Measurements from ENCODE around the gene EWSR1.

EWSR1 gene

DNA sequence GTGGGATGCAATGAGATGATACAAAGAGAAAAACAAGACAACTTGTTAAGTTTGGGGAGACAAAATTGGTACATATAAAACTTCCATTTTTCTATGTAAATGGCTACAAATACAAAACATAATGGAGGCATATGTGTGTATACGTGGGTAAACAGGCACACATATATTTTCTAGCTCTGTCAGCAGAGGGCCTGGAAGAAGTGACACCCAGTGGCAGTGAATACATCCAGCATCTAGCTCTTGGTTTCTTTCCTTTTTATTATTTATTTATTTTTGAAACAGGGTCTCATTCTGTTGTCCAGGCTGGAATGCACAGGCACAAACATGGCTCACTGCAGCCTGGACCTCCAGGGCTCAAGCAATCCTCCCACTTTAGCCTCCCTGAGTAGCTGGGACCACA, 52.5 kb downstream of the EWSR1 start:
- no peak for DNase-seq (ENCODE audit: low read depth)

DNA sequence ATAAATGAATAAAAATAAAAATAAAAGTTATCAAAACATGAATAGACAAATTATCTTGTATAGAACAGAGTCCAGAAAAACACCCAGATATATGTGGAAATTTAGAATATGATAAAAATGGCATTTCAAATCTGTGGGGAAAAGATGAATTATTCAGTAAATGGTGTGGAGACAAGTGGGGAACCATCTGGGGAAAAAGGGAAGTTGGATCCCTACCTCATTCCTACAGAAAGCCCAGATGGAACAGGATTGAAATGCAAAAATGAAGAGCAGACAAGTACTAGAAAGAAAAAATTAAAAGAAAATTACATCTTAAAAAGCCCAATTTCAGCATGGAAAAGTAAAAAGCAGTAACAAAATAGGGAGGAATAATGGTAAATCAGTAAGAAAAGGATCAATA, 55.6 kb downstream of the EWSR1 start:
- no peak for DNase-seq (ENCODE audit: low read depth)

DNA sequence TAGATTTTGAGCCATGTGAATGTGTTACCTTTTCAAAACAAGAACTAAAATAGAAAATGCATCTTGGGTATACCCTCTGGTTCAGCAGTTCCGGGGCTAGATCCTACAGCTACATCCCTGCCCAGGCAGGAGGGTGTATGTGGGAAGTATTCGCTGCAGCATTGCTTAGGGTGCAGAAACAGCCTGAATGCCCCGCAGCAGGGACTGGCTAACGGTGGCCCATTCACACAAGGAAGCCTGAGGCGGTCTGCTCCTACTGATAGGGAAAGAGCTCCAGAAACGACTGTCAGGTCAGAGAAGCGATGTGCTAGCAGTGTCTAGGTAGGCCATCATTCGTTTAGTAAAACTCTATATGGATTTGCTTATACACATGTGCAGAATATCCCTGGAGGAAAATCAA, 57.3 kb downstream of the EWSR1 start:
- no peak for DNase-seq (ENCODE audit: low read depth)

DNA sequence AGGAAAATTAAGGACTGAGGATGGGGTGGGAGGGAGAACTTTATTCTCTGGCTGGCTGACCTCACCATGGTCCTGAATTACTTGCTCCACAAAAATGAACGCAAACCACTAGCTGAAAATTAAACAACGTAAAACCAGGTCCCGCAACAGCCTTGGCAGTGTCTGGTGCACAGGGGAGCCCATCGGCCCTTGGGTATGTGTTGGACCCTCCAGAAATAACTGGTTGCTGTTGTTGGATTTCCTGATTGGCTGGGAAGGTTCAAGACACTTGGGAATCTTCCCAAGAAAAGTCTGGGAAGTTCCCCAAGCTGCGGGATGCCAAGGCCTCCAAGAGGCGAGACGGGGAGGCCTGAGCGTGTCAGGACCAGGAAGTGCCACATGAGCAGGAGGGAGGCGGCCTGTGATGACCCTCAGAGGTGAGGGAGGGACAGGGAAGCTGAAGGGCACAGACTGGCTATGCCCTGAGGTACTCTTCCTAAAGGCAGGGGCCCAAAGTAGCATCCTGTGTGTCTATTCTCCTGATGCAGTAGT, 57.8 kb downstream of the EWSR1 start:
- no peak for DNase-seq (ENCODE audit: low read depth)

DNA sequence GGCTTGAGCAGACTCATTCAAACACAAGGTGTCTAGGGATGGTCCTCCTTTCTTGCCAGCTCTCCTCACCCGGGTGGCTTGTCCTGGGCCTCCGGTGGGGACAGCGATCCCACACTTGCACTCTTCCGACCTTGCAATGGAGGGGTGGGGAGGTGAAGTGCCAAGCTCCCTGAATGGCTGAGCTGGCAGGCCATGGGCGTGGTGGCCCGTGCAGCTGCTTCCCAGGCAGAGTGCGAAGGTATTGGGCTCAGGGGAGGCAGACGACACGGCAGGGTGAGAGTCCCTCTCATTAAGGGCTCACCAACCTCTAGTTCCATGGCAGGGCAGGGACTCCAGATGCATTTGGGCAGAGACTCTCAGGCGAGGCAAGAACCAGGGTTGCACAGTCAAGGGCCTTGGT, 58.4 kb downstream of the EWSR1 start:
- no peak for DNase-seq (ENCODE audit: low read depth)

DNA sequence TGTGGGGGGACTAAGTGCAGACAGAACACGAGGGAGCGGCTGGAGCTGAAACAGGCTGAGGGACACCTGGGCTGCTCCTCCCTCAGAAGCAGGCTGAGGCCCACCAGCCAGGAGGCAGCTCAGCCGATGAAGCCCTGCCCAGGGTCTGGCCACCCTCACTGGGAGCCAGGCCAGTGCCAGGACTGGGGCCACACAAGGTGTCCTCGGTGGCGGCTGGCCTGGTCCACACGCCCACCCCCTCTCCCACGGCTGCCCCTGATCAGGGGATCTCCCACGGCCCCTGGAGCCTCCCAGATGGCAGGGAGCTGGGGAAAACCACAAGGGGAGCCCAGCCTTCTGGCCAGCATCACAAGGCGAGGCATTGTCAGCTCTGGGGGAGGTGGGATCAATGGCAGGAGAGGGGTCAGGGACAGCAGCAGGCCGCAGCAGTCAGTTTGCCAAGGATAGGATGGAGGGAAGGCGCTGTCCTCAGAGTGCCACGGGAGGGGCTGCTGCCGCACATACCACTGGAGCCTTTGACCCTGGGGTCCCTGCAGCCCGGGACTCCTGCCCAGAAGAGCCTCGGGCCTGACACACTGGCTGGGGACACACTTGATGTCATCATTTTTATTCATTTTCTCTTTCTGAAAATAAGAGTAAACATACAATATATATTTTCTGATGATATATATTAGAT, 59.2 kb downstream of the EWSR1 start:
- DNase-seq (ENCODE audit: low read depth), result no peak

DNA sequence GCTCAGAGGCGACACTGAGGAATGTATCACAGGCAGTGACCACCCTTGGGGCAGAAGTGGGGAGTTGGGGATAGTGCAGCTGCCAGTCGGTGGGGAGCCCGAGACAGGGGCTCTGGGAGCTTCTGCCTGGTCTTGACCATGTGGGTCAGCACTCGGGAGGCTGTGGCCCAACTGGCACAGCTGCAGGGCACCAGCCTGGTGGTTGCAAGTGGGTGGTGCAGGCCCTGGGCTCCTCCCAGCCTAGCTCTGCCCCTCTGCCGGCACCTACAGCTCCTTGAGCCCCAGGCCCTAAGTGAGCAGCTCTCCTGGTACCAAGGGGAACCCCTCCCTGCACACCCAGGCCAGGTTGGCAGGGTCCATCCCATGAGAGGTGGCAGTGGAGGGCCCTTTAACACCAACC, 60.0 kb downstream of the EWSR1 start:
- DNase-seq (ENCODE audit: low read depth), result no peak

DNA sequence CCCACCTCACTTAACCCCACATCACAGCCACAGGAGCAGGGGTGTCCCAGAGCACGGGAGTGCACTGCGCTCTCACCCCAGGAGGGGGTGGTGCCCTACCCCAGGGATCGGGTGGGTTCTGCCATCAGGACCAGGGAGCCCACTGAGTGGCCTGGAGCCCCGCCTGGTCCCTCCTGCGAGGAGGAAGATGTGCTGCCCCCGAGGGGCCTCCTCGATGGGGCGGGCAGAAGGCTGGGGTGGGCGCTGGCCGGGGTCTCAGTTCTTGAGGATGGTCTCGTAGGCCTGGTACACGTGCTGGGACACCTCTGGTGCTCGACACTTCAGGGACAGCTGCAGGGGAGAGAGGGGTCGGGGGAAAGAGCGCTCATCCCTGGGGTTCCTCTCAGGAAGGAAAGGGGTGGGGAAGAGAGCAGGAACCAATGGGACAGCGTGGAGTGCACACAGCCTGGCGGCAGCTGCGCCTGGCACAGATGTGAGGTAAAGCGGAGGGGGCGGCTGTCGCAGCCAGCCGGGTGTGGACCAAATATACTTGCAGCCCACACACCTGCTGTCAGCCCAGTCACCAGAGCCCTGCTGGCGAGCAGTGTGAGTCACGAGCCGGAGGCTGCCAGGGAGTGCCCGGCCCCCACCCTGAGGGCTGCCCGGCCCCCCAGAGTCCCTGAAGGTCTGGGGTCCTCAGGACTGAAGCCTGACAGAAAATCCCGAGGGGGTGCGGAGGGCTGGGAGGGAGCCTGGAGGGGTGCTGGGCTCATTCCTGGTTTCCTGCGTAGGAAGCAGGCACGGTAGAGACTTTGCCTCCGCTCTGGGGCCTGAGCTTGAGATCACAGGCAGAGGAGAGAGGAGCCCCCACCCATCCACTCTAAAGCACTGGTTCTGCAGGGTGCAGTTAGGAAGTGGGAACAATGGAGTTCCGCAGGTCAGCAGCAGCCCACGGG, 60.8 kb downstream of the EWSR1 start:
- no peak for DNase-seq (ENCODE audit: low read depth)

DNA sequence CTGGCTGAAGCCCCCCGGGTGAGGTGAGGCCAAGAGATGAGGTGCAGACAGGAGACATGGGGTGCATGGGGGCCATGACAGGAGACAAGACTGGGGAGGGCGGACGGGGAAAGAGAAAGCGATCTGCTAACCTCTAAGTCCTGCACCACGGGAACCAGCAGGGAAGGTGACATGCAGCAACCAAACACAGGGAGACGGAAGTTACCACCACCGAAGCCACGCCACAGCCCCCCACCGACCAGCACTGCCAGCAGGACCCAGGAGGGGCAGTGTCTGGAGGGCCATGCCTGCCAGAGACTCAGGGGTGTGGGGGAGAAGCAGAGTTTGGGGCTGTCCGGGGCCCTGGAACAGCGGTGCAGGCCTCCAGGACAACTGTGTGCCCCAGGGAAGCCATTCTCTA, 61.5 kb downstream of the EWSR1 start:
- DNase-seq (ENCODE audit: low read depth), result no peak

DNA sequence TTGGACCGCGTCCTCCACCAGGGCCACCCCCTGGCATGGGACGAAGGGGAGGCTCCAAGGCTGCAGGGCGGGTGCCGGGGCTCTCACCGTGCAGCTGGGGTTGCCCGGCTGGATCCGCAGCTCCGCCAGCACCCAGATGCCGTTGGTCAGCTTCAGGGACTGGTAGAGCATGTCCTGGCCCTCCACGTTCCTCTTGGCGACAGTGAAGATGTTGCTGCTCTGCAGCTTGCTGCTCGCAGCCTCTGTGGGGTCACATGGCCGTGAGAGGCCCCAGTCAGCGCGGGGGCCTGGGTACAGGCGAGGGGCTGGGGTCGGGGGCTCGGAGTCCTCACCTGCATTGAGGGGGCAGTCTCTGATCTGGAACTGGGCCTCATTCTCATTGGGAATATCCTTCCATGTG, 62.2 kb downstream of the EWSR1 start:
- no peak for DNase-seq (ENCODE audit: low read depth)

DNA sequence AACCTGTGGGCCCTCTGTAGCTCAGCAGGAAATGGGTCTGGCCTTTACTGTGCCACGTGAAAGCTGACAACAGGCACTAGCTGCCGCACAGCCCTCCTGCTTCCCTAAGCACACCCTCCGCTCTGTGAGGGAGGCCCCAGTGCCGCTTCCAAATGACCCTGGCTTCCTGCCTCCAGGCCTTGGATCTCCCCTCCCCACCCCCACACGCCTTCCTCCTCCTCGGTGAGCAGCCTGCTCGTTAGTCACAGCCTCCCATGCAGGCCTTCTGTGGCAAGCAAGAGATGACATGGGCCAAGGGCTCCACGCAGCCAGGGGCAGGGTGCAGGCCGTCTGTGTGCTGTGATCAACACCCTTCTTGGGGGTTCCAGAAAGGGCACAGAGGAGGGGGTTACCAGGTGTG, 62.7 kb downstream of the EWSR1 start:
- DNase-seq (ENCODE audit: low read depth), result no peak

DNA sequence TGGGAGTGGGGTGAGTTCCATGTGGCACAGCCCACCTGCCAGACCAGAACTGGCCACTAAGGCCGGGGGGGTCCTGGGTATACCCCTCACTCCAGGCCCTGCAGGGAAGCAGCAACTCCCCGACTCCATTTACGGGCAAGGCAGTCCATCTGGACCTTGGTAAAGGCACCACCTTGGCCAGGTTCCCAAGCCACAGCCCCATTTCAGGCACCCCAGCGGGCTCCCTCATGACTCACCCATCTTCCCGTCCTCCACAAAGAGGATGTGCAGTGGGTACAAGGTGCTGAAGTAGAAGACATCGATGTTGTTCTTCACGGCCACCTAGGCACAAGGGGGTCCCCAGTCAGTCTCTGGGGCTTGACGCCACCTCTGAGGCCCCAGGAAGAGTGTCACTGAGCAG, 63.1 kb downstream of the EWSR1 start:
- no peak for DNase-seq (ENCODE audit: low read depth)

DNA sequence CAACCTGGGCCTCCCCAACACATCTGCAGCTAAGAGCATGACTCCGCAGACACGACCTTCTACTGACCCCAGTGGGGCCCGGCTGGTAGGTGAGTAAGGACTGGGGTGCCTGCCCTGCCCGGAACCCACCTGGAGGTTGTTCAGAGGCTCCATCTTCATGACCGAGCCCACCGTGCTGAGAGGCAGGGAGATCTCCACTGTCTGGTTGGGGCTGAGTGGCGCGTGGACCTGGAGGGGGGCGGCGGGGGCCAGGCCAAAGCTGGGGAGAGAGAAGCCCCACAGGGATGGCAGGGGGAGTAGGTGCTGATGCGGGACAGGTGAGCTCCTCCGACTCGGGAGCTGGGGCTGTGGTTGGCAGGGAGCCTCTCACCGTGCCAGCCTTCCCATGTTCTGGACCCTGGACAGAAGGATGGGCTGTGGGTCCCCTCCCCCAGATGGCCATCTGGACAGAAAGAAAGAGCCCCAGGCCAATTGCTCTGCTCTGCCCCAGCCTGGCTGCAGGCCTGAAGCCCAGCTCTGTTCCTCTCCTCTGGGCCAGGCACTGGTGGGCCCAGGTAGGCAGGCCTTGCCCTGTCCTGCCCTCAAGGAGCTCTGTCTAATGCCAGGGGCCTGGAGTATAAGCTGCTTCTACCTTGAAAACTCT, 63.7 kb downstream of the EWSR1 start:
- no peak for DNase-seq (ENCODE audit: low read depth)

DNA sequence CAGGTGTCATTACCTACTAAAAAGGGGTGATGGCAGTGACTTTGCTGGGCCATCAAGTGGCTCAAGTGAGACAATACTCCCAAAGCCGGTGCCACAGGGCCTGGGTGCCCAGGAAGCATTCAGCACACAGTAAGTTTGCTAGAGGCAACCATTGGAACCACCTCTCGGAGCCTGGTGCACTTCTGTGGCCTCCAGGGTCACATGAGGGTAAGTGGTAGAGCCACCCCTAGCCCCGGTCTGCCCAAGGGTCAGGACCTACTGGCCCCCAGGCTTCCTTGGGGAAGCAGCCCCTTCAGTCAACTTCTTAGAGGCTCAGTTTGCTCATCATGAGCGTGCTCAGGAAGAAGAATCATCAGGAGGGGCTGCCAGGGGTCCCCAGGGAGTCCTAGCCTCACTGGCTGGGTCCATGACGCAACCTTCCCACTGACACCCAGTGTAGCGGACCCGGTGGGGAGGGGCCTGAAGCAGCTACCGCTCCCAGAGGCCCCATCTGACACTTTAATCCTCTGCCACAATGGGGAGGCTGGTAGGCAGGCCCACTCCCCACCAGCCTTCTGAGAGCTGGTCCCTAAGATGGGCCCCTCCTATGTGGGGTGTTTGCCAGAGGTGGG, 64.9 kb downstream of the EWSR1 start:
- no peak for DNase-seq (ENCODE audit: low read depth)

DNA sequence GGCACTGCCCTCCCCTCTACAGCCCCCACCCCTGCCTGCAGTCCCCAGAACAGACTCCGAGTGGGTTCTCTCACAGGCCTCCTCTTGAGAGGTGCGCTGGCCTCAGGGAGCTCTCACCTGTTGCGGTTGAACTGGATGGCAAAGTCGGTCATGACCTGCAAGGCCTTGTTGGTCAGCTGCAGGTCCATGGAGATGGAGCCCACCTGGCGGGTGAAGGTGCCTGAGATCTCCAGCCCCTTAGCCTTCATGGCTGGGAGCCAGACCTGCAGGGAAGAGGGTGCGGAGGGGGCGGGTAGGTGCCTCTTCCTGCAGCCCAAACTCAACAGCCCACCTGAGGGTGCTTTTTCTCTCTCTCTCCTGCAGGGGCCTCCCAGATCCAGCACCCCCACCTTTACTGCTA, 66.1 kb downstream of the EWSR1 start:
- no peak for DNase-seq (ENCODE audit: low read depth)

DNA sequence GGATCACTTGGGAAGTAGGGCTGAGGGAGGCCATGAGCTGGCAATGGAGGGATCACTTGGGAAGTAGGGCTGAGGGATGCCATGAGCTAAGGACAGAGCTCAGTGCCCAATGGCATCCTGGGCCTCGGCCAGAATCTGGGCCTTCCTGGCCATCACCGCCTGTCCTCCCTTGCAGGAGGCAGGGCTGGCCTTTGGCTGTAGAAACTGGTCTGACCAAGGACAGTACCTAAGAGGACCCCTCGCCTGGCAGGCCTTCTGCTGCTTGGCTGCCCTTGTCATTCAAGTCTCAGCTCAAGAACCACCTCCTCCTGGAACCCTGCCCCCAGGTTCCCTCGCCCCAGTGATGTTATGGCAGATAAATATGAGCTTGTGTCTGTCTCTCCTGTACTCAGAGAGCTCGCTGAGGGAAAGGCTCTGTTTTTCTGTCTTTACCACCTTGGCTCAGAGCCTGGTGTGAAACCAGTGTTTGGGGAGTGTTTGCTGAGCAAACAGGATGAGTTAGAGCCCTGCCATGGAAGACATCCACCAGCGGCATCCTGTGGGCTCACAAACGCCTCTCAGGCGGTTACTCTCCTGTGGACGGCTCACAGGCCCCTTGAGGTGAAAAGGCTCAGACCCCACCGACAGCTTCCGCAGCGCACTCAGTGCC, 66.8 kb downstream of the EWSR1 start:
- DNase-seq (ENCODE audit: low read depth), result no peak

DNA sequence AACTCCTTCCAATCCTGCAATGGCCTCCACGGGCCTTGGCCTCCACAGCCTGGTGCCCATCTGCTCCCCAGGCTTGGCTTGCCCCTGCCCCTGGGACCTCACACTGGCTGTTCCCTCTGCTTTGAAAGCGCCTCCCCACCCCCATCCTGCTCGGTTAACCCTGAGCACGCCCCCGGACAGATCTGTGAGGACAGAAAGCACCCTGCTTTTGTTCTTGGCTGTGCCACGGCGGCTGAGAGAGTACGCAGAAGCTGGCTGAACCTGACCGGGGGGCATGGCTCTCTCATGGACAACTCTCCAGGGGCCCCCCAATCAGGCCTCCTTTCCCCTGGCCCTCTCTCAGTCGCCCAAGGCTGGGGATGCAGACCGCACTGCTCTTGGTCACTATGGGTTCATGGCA, 67.6 kb downstream of the EWSR1 start:
- no peak for DNase-seq (ENCODE audit: low read depth)

DNA sequence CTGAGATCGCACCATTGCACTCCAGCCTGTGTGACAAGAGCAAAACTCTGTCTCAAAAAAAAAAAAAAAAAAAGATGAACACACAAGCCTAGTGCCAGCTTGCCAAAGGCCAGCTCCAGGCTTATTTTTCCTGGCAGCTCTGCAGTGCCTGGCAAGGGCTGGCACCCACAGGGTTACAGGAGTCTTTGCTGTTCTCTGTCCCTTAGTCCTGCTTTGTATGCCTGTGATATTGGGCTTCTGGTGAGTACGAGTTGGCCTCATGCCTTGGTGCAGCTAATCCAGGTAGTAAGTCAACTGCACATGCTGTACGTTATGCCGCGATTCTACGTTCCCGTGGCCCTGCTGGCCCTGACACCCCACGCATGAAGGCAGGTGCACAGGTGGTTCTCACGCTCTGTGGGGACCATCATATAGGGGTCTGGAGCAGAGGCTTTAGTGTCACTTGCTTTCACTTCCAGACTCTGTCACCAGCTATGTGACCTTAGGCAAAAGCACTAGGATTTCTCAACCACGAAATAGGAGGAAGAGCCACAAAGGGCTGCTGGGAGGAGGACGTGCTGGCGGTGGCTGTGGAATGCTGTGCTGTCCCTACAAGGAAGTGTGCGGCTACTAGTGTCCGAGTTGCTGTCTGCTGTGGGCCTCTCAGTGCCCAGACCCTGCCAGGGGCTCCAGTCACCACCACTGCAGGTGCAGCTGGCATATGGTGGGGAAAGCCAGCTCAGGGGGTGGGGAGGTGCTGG, 68.9 kb downstream of the EWSR1 start:
- DNase-seq (ENCODE audit: low read depth), result no peak

DNA sequence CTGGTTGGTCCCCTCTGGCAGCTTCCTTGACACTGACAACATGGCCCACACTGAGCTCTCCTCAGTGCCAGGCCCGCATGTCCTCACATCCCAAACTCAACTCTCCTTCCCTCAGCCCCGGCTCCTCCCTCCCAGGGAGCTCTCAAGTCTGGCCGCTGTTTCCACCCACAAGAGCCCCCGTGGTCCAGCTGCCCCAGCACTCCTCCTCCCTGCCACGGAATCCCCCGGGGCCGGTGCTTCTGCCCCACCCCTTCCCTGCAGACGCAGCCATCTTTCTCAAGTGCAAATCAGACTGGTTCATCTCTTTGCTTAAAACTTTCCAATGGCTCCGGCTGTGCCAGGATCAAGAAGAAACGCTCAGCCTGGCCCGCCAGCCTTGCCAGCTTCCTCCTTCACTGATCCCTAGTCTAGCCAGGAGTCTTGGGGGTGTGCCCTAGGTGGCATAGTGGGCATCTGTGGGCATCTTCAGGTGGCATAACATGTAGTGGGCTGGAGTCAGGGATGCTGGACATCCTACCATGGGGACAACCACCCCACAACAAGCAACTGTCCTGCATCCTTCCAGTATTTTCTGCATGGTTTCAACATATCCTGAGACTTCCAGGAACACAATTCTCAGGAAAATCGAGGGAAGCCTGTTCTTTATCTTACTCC, 69.7 kb downstream of the EWSR1 start:
- no peak for DNase-seq (ENCODE audit: low read depth)

DNA sequence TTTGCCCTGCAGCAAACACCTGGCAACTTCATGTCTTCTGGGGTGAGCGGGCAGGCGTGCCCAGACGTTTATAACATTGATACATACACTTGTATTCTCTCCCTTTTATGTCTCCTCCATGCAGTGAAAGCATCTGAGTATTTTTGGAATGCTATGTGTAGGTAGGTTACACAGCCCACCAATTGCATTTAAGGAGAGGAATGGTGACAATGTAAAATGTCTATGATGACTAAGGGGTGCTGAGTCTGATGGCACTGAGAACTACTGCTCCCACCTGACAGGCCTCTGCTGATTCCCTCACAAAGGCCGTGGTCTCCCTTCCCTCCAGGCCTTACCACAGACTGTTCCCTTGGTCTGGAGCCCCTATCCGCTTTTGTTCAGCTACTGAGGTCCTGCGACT, 70.3 kb downstream of the EWSR1 start:
- no peak for DNase-seq (ENCODE audit: low read depth)
